Activated CD4-positive, CD25-positive, alpha-beta regulatory T cell treated with anti-CD3 and anti-CD28 coated beads, Interleukin-2, amount 50 U/mL, for 16 hours (primary cell): ENCODE measurements around the gene NT5C1B.

Experiments used
- DNase-seq: peaks from one replicate; pipeline ENCODE4 v3.0.0-alpha.2; 2020; ENCODE audit warnings: low read depth, low spot score

The NT5C1B gene

DNA sequence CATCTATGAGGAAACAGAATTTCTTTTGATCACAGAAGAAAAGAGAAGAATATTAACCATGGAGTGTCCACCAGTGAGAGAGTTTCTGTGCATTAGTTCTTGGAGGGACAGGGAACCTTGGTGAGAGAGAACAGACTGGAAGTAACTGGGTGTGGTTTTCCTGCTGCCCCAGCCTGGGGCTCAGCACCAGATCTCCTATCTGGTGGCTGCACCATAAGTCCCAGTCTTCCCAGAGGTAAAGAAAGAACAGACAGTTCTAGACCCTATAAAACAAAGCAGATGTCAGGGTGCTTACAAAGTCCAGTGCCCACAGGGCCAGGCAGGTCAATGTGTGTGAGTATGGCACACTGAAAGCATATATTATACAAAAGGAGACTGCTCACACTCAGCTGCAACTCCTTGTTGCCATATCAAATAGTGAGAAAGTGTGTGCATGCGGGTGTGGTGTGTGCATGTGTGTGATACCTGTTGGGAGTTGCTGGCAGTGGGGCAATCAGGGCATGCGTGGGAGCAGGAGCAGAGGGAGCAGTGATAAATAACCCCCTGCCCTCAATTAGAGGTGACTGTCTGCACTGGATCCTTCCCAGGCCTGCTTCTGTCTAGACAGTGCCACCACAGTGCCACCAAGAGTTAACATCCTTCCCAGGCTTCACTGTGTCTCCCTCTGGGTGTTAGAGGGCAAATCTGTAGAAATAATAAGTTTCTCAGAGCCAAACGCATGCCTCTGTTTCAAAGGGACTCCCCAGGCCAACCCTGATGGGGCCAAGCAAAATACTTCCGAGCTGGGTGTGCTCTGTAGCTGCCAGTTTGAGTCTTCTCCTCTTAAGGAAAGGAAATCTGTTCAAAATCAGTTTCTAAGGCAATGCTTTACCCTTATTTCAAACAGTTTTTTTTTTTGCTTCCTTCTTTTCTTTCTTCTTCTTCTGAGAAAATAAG is 74.6 kb downstream of the NT5C1B start:
- no peak for DNase-seq
